Activated gamma-delta T cell (primary cell): ENCODE data around the gene CDC42EP2.

Source experiments
- DNase-seq: peaks from one replicate; lab custom pipeline; 2025; lab: John Stamatoyannopoulos, UW

The CDC42EP2 gene

GRCh38 chr11:65355776-65356393, 41.2 kb downstream of the CDC42EP2 start:
- DNase-seq: no peak

GRCh38 chr11:65356394-65356972, 41.8 kb downstream of the CDC42EP2 start:
- DNase-seq: no peak

GRCh38 chr11:65357856-65358356, 43.2 kb downstream of the CDC42EP2 start:
- DNase-seq: no peak

- DNase-seq: no peak
Observed at GRCh38 chr11:65362320-65362931, 47.8 kb downstream of the CDC42EP2 start.

- no peak for DNase-seq
Observed at GRCh38 chr11:65362966-65363365, 48.3 kb downstream of the CDC42EP2 start.

GRCh38 chr11:65363770-65364169, 49.1 kb downstream of the CDC42EP2 start:
- DNase-seq: no peak

- DNase-seq: no peak
Observed at GRCh38 chr11:65366340-65366773, 51.7 kb downstream of the CDC42EP2 start.

- DNase-seq: no peak
Observed at GRCh38 chr11:65370659-65371049, 56.0 kb downstream of the CDC42EP2 start.
